Gastrocnemius medialis (tissue), 4 donors: Measurements from ENCODE around the gene DOCK10. TPM values are rescaled to one million over a fixed set of nuclear protein-coding genes. Genes with fewer than 3 reads are reported as not detected.

ENCODE experiments used
- ATAC-seq, 2 donors: fragments of 150-250 bp; one replicate each; pipeline ENCODE4 v1.9.1; 2016
- DNase-seq, 2 donors: peaks; one replicate each; pipeline ENCODE4 v3.0.0-alpha.2; 2019
- H3K27ac ChIP-seq, 4 donors: fragments of 200-600 bp; sonication (generic); 1 replicate in 1 of 4; 2 replicates in 3 of 4; pipeline ENCODE4 v1.5.1; 2016 to 2018; ENCODE audit warnings: mild to moderate bottlenecking in 2 of 4, moderate library complexity in 1 of 4
- H3K27me3 ChIP-seq, 3 donors: fragments of 200-600 bp; sonication (generic) in 2 of 3; 1 replicate in 1 of 3; 2 replicates in 2 of 3; pipeline versions ENCODE4 v1.5.1 to v1.6.0; 2016 to 2019; ENCODE audit warnings: mild to moderate bottlenecking in 1 of 3, moderate library complexity in 1 of 3
- H3K36me3 ChIP-seq, 2 donors: fragments of 200-600 bp; sonication (generic) in 1 of 2; one replicate each; pipeline ENCODE4 v1.5.1; 2017 to 2018
- H3K4me1 ChIP-seq, 2 donors: fragments of 200-600 bp; sonication (generic) in 1 of 2; one replicate each; pipeline ENCODE4 v1.5.1; 2016 to 2017; ENCODE audit warnings: mild to moderate bottlenecking in 2 of 2
- H3K4me3 ChIP-seq, 4 donors: fragments of 200-600 bp; sonication (generic) in 3 of 4; 1 replicate in 1 of 4; 2 replicates in 3 of 4; pipeline ENCODE4 v1.5.1; 2016 to 2019; ENCODE audit warnings: mild to moderate bottlenecking in 2 of 4
- H3K9me3 ChIP-seq, 3 donors: fragments of 200-600 bp; sonication (generic) in 2 of 3; 1 replicate in 1 of 3; 2 replicates in 2 of 3; pipeline ENCODE4 v1.5.1; 2016 to 2019
- POLR2A ChIP-seq, 2 donors: fragments of 450-650 bp; IDR thresholded peaks; one replicate each; pipeline ENCODE4 v1.6.1; 2017; ENCODE audit warnings: antibody characterized with exemption in 2 of 2, mild to moderate bottlenecking in 2 of 2, moderate library complexity in 2 of 2
- in situ Hi-C, 4 donors: fragments of 200-750 bp; cut with MboI; loops; one replicate each; pipeline versions ENCODE4 v1.15.0 to v1.8.0; 2017; ENCODE audit warnings: low sequenced_read_pairs in 4 of 4
- intact Hi-C: fragments of 100-400 bp; cut with DNase I; formaldehyde crosslinking; loops from one replicate; pipeline ENCODE4 v1.15.1; 2023; ENCODE audit warnings: low total_unique reads
- total RNA-seq, 4 donors: library from RNA; depleted of rRNA; stranded (reverse); fragments of >200 nt; gene quantifications; one replicate each; pipeline versions ENCODE4 v1.1.0 to v1.2.3, GENCODE V29; 2016
- TF ChIP-seq, protein P1 (sequence below), 5 experiments: fragments of 450-650 bp in 3 of 5; fragments of 200-600 bp in 2 of 5; sonication (generic) in 2 of 5; IDR thresholded peaks in 4 of 5; conservative IDR thresholded peaks in 1 of 5; 1 replicate in 4 of 5; 2 replicates in 1 of 5; pipeline ENCODE4 v1.5.1; 2016 to 2019; ENCODE audit warnings: antibody characterized with exemption in 5 of 5, mild to moderate bottlenecking in 3 of 5, moderate library complexity in 3 of 5

Gene DOCK10
- total RNA-seq, 4 donors from 2014 or later = 0.97 to 1.9 (median 1.4) TPM

DNA sequence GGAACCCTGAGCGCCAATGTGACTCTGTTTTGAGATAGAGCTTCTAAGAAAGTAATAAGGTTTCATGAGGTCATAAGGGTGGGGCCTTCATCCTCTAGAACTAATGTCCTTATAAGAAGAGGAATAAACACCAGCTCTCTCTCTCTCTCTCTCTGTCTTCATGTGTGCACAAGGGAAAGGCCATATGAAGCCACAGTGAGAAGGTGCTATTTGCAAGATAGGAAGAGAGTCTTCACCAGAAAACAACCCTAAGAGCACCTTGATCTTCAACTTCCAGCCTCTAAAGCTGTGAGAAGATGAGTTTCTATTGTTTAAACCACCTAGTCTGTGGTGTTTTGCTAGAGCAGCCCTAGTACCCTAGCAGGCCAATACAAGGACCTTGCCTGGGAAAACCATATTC lies 55.8 kb downstream of the DOCK10 start:
- intact Hi-C loops (no loop called here), in situ Hi-C loops (no loop called here)
- TF ChIP-seq, protein P1, sequence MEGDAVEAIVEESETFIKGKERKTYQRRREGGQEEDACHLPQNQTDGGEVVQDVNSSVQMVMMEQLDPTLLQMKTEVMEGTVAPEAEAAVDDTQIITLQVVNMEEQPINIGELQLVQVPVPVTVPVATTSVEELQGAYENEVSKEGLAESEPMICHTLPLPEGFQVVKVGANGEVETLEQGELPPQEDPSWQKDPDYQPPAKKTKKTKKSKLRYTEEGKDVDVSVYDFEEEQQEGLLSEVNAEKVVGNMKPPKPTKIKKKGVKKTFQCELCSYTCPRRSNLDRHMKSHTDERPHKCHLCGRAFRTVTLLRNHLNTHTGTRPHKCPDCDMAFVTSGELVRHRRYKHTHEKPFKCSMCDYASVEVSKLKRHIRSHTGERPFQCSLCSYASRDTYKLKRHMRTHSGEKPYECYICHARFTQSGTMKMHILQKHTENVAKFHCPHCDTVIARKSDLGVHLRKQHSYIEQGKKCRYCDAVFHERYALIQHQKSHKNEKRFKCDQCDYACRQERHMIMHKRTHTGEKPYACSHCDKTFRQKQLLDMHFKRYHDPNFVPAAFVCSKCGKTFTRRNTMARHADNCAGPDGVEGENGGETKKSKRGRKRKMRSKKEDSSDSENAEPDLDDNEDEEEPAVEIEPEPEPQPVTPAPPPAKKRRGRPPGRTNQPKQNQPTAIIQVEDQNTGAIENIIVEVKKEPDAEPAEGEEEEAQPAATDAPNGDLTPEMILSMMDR (IDR thresholded peaks at IDR 0.05 in 4 of 5, conservative IDR thresholded peaks at IDR 0.05 in 1 of 5) = no peak
- TF ChIP-seq POLR2A (IDR thresholded peaks at IDR 0.05) = no peak
- Histone ChIP-seq H3K27ac (no peak overlapping the region), H3K4me1 (peaks cover 9 to 22% of the 10 kb centered on the region in 2 donors), H3K27me3 (no peaks in the 10 kb centered on the region), H3K36me3 (no peaks in the 10 kb centered on the region), H3K9me3 (no peaks in the 10 kb centered on the region), H3K4me3 (no peak overlapping the region)
- ATAC-seq = no peak
- DNase-seq = no peak

DNA sequence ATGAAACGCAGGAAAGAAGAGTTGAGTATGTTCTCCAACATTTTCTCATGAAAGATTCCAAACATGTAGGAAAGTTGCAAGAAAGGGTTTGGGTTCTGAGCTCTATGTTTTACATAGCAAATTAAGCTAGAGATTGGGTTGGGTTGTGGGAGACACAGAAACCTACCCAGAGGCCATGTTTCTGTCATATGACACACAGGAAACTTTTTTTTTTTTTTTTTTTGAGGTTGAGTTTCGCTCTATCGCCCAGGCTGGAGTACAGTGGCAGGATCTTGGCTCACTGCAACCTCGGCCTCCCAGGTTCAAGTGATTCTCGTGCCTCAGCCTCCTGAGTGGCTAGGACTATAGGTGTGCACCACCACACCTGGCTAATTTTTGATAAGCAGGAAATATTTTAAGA lies 57.6 kb downstream of the DOCK10 start:
- TF ChIP-seq POLR2A (IDR thresholded peaks at IDR 0.05) = no peak
- TF ChIP-seq, protein P1 (IDR thresholded peaks at IDR 0.05 in 4 of 5, conservative IDR thresholded peaks at IDR 0.05 in 1 of 5) = no peak
- Histone ChIP-seq H3K27me3 (no peaks in the 10 kb centered on the region), H3K9me3 (no peaks in the 10 kb centered on the region), H3K27ac (peak overlapping the region; percentile 16 to 55 (median 41)), H3K4me3 (peak overlapping the region in 1 of 4 donors; percentile 51), H3K4me1 (peaks cover 9 to 22% of the 10 kb centered on the region in 2 donors), H3K36me3 (no peaks in the 10 kb centered on the region)
- DNase-seq (no peak), ATAC-seq (no peak)
- intact Hi-C loops = no loop called here
- in situ Hi-C loops = no loop called here

GRCh38 chr2:224983712-224984554 lies 58.3 kb downstream of the DOCK10 start:
- DNase-seq = no peak
- no peaks in the 10 kb centered on the region for H3K36me3 ChIP-seq
- no peaks in the 10 kb centered on the region for H3K27me3 ChIP-seq
- peak overlapping the region; percentile 20 to 51 (median 33) for H3K4me3 ChIP-seq
- TF ChIP-seq, protein P1 (IDR thresholded peaks at IDR 0.05 in 4 of 5, conservative IDR thresholded peaks at IDR 0.05 in 1 of 5) = no peak
- TF ChIP-seq POLR2A (IDR thresholded peaks at IDR 0.05) = no peak
- in situ Hi-C loops (no loop called here), intact Hi-C loops (no loop called here)
- peaks cover 9 to 22% of the 10 kb centered on the region in 2 donors for H3K4me1 ChIP-seq
- no peaks in the 10 kb centered on the region for H3K9me3 ChIP-seq
- peak overlapping the region; percentile 16 to 55 (median 41) for H3K27ac ChIP-seq
- peak; percentile 24 to 41 for ATAC-seq

DNA sequence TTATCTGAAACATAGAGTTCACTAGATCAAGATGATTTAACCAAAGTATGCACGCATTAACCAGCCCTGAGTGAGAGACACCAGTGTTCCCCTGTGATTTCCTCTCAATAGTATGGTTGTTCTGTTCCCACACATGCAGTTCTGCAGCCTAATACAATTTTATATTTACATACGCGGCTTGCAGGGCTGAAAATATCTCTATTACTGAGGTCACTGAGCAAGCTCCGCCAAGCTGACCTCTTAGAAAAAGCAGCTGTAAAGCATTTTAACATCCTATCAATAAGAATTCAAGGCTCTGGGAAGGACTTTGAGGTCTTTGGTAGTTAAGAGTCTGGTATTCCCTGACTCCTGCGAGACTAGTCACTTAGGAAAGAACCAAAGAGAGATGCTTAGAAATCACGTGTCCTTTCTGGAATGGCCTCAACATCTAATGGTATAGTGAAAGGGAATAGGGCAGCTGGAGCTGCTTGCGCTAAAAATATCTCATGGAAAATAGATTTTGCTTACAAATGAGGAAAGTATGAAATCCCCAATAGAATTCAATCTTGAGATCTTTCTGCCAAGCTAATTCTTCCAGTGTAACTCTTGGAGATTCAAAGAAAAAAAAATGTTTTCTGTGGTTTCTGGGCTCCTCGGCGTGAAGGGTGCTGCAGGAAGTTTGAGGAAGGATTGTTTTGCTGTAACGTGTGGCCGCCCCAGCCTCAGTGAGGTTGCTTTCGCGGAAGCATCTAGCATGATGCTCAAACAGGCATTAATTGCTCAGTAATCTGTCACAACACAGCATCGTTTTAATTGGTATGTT lies 59.2 kb downstream of the DOCK10 start:
- Histone ChIP-seq H3K36me3 (no peaks in the 10 kb centered on the region), H3K27me3 (no peaks in the 10 kb centered on the region), H3K9me3 (no peaks in the 10 kb centered on the region), H3K4me1 (peaks cover 9 to 22% of the 10 kb centered on the region in 2 donors), H3K27ac (peak overlapping the region; percentile 16 to 55 (median 41)), H3K4me3 (peak overlapping the region; percentile 20 to 51 (median 33))
- in situ Hi-C loops (no loop called here), intact Hi-C loops (no loop called here)
- no peak for DNase-seq
- ATAC-seq = peak; percentile 16 to 46
- no peak for TF ChIP-seq POLR2A (IDR thresholded peaks at IDR 0.05)
- TF ChIP-seq, protein P1 (IDR thresholded peaks at IDR 0.05 in 4 of 5, conservative IDR thresholded peaks at IDR 0.05 in 1 of 5) = no peak
